Glomerular endothelial cell (primary cell): Measurements from ENCODE around the gene CCNI. TPM values are rescaled to one million over a fixed set of nuclear protein-coding genes. Genes with fewer than 3 reads are reported as not detected.
"Not testable (repeated sequence)": the region's sequence is repeated elsewhere in the genome, so short reads cannot be mapped to it uniquely, and the experiment has no call there.

Experiments used
- DNase-seq: peaks from one replicate; pipeline ENCODE4 v3.0.0-alpha.2; 2011; ENCODE audit warnings: low read depth, low spot score; ENCODE audit errors: extremely low read depth
- total RNA-seq: library from RNA; depleted of rRNA; stranded (reverse); fragments of >200 nt; gene quantifications from 2 replicates; pipeline ENCODE4 v1.2.3, GENCODE V29; 2015

CCNI gene
- total RNA-seq, 1 donor from 2014 or later = 172 TPM

DNA sequence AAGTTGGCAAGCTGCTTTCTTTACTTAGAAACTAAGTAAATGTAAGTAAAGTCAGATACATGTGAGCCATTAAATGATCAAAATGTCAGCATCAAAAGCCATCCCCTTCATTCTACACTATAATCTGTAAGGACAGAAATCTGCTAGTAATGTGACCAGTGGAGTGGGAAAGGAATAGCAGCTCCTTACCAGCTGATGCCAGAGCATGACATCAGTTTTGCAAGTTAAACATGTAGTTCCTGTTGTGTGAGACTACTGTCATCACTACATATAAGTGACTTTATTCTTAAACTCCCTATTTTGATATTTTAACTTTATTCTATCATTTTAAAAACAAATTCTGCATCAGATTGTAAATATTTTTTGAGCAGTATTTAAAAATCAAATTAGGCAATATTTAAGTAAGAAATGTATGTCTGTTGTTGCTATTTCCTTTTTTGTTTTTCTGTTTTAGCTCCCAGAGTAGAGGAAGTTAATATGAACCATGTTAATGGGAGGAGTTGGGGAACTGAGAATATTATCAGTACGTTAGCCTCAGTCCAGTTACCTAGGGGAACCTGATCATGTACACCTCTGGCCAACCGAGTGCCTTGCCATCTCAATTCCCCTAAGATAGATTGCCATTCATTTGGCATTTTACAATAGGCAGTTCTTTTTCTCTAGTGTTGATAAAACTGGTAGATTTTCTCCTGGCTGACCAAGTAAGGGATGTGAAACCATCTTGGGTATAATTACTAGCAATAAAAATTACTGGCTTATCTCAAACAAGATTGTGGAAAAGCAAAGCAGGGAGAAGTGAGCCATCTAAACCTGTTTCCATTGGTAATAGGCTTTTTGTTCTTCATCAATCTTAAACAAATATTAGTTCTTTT is 34.7 kb downstream of the CCNI start:
- no peak for DNase-seq

DNA sequence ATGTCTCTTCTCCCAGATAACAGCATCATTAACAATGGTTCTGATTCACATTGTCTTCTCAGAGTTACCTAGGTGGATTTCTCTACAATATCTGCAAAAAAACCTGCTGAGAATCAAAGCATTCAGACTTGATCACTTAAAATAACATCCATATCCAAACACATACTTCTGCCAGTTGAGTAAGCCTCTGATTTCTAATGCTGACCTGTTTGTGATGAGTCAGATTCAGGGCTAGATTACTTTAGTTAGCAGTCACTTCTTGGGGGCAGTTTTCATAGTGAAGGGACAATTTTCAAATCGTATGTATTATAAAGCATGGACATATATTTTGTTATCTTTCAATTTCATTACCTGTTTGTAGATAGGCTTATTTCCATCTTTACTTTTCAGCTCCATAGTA is 35.5 kb downstream of the CCNI start:
- DNase-seq = no peak

DNA sequence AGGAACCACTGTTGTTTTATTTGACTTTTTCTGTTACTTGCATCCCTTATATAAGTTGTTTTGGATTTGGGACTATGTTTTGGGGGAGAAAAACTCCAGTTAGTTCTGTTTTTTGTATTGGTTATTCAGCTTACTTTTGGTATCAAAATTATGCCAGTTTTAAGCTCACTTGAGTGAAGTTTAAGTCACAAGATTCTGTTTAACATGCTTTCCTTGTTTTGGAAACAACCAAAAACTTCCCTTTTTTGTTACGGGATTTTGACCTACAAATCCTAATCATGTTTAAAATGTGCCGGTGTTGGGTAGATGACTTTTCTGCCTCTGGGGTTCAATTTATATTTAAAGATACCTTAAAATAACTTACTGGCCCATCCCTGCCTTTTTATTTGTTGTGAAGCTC is 36.0 kb downstream of the CCNI start:
- DNase-seq = no peak

DNA sequence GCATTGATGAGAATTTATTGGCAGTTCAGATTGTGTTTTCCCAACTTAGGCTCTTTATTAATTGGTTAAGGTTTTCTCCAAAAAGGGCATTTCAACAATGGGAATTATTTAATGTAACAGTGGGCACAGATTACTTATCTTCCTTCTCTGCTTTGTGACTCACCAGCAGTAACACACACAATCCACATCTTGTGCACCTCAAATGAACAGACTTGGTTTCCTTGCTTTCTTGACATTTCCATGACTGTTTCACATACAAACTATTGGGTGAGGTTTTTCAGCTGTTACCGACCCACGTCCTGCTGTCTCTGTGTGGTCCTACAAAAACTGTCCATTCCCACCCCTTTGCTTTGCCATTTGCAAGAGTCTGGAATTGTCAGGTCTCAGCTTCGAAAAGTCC is 38.1 kb downstream of the CCNI start:
- DNase-seq = no peak

DNA sequence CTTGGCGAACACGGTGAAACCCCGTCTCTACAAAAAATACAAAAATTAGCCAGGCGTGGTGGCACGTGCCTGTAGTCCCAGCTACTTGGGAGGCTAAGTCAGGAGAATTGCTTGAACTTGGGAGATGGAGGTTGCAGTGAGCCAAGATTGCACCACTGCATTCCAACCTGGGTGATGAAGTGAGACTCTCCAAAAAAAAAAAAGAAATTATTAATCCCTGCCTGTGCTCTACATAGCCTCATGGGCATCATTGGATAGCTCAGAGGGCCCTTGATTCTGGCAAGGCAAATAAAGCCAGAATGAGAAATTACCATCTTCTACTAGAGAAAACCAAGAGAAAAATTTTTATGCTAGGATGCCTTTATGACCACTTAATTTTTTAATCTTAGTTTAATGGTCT is 38.6 kb downstream of the CCNI start:
- not testable (repeated sequence) for DNase-seq

DNA sequence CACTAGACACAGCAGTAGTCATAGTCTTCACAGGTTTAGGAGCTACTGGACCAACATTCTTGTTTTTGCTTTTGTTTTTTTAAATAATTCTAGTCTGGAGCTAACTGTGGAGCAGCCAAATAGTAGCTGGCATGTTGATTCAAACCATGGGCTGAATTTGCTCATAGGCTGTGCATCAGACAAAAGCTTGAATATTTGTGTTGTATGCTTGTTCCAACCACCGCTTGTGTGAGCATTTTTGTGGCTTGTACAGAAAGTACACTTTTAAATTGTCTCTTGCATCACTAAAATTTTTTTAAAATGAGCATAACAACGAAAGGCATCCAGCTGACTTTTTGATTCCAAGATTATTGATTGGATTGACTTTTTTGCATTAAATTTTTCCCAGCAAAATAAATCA is 39.6 kb downstream of the CCNI start:
- no peak for DNase-seq

DNA sequence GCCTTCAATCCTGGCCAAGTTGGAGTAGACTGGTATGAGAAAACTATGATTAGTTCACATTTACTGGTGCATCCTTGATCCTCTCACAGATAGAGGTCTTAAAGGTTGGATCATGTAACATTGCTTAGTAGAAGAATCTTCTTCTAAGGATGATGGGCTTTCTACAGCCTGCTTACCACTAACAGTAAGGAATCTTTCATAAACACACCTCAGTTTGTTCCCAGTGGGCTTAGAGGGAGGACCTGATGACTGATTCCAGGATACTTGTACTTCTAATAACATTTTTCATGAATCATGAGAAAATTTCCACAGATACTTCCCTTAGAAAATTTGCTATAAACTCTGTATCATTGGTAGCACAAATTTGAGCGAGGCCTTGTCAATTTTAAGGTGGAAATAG is 40.6 kb downstream of the CCNI start:
- no peak for DNase-seq

DNA sequence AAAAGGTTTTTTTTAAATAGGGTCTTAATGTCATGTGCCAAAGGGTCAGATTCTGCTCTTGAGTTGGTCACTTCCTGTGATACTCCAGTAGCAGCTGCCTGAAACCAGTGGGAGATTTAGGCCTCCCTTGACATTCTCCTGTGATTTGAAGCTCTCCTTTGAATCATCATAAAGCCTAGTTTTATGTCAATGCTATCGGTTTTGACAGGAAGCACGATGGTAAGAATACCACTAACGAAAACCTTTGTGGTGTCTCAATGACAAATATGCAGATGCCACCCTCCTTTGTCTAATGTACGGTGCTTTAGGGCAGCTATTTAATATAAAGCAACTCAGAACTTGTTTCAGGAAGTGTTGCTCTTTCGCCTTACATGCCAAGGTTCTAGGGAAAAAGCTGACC is 44.2 kb downstream of the CCNI start:
- no peak for DNase-seq

DNA sequence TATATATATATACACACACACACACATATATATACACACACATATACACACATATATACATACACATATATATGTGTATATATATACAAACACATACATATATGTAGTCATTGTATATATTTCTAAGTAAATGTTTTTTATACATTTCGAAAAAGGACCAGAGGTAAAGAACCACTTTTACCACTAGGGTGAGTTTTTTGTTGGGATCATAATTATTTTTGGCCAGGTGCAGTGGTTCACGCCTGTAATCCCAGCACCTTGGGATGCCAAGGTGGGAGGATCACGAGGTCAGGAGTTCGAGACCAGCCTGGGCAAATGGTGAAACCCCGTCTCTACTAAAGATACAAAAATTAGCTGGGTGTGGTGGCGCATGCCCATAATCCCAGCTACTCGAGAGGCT is 46.0 kb downstream of the CCNI start:
- DNase-seq = not testable (repeated sequence)

DNA sequence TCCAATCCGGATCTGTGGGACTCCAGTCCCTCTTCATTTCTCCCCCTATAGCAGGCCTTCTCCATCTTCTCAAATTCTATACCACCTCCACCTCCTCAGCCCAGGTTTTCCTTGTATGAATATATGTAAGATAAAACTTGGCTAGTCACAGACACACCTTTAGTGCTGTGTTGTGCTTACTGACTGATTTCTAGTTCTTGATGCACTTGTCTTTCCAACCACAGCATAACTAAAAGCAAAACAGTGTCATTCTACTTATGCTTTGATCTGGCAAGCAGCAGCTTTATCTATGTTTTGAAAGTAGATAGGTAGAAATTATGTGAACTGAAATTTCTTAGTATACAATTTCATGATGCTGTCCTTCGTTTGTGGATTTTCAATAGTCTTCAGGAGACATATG is 47.5 kb downstream of the CCNI start:
- DNase-seq = no peak

DNA sequence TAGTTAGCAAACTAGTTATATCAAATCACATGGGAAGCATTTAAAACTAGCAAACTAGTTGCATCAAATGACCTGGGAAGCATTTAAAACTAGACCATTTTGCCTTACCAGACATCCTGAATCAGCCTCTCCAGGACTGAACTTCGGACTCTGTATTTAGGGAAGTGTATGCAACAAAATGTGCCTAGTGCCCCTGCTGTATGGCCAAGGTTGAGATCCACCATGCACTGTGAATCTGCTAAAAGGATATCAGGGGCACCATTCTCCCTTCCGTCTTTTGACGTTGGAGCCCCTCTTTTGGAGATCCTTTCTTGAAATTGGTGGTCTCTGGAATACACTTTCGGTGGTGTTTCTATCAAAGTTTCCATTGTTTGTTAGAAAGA is 49.5 kb downstream of the CCNI start:
- no peak for DNase-seq

DNA sequence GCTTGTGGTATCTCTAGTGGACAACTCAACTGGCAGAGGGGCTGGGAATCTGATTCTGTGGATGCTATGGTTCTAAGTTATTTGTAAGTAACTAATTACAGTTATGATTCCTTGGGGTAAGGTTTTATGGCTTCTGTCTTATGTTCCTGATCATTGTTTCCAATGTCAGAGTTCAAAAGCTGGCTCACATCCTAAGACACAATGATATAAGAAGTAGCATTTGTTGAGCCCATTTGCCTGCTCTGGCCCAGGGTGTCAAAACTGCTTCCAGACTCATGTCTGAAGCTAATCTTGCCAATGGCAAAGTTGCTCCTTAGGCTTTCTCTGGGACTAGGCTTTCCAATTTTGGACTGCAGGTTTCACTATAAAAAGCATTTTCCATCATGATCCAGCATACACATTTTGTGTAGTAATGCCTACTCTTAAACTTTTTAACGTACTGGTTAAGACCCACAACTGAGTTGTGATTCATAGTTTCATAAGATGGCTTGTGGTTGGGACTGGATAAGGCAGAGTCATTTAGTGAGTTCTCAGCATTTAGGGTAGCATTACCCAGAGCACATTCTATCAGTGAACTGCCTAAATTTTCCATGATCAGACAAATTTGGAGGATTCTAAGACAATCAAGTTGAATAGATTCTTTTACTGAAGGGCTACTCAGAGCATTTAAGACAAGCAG is 50.0 kb downstream of the CCNI start:
- DNase-seq = no peak

DNA sequence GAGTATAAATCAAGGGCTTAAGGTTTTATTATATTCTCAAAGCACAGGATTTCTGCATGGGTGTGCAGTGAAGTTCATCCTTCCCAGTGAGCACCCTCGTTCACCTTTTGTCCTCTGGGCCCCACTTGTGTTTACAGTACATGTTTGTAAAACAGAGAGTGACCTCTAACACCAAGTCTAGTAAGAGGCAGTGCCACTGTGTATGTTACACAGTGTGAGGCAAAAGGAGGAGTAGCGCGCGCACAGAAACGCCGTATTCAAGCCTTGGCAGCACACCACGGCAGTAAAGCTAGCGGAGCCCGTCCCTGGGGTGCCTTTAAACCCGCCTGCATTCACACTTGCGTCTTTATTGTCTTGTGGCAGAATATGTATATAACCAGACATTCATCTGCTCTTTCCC is 51.9 kb downstream of the CCNI start:
- no peak for DNase-seq

DNA sequence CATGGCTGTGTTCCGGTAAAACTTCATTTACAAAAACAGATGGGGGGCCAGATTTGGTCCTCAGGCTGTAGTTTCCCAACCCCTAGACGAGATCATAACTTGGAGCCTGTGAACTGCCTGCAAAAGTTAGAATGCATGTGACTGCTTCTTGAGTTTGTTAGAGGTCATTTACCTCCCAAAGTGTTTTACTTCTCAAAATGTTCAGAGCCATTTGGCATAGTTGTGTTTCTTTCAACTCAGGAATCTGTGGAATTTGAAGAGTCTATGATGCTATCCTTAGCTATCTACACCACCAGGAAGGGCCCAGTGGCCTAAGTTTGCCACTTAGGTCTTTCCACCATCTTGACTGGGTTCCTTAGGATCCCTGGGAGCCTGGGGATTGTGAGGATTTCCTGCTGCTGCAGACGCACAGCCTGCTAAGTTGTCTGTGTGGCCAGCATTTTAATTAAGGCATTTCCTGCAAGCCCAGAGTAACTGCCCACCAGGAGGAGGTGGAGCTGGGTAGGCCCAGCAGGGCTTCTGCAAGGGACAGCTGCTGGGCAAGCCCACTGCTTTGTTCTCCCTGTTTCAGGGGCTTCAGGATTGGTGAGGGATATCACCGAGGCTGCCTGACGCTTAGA is 53.1 kb downstream of the CCNI start:
- DNase-seq = no peak

DNA sequence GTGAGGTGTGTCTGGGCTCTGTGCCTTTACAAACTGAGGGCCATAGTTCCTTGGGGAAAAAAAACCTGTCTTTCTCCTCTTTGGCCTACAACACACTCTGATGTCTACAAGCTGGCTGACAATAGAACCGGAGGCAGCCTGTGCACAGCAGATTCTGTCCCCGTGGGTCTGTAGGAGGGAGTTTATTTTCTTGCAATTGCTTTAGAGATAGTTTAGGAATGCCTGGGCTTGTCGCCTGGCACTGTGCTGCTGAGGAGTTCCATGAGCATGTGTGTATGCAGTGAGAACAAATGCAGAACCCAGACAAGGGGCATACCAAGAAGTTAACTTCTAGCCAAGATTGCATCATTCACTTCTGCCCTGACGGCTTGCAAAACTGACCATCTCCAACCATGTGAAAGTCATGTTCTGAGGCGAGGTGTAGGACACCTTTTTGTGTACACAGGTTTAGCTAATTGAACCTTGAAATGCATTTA is 54.1 kb downstream of the CCNI start:
- no peak for DNase-seq

DNA sequence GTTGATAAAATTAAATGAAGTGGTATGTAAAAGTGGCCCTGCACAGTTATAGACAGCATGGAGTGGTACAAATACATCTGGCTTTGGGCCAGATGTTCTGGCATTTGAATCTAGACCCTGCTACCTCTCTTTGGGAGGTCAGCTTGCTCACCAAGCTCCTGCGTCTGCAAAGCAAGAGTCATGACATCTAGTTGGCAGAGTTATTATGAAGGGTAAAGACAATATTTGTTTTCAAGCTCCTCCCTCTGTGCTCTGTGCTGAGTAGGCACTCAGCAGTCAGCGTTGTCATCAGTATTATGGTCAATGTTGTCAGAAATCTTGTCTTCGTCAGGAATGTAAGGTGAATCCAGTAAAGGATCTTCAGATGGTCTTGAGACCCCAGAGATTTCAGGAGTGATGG is 55.8 kb downstream of the CCNI start:
- no peak for DNase-seq

DNA sequence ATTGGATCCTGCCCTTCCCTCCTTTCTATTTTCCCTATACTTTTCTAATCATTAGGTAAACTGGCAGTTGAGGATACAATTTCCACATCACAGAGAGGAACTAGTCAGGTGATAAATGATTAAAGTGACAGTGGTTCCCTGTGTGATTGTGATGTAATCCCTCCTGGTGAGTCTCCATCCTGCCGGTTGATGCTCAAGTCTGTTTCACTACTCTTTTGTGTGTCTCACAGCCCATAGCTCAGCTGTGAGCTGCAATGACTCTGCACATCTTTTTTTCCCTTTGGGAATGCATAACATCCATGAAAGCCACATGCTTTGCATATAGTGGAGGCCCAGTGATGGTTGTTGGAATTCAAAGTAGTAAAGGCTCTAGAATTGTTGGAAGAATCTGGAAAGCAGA is 60.4 kb downstream of the CCNI start:
- no peak for DNase-seq

DNA sequence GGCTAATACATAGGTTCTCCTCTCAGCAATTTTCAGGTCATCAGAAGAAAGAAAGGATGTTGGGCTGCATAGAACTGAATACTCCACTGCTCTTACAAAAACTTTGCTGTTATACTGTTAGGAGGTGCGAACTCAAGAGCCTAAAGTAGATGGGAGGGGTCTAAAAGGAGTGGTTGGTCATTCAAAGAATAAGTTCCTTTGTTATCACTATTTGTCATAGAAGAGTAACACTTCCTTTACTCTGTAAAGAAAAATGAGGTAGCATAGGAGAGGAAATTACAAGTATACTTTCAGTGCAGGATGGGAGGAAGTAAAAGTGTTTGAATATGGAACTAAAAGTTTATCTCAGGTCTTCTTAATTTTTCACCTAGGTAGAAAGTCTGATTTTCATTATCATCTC is 61.5 kb downstream of the CCNI start:
- DNase-seq = no peak

DNA sequence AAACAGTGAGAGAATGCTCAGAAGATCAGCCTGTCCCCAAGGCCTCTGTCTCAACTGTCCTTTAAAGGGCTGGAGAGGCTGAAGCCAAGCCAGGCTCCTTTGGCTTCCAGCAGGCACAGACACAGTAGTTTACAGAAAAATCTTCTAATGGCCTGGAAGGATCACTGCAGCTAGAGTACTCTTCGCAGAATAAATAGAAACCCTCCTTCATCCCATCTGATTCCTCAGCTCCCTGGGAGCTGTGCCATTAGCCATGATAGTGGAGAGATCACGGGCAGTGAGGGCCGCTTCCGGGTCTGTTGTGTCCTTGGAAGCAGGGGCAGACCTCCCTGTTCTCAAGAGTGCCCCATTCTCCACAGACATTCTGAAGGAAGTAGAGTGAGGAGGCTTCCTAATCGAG is 63.1 kb downstream of the CCNI start:
- DNase-seq = no peak

DNA sequence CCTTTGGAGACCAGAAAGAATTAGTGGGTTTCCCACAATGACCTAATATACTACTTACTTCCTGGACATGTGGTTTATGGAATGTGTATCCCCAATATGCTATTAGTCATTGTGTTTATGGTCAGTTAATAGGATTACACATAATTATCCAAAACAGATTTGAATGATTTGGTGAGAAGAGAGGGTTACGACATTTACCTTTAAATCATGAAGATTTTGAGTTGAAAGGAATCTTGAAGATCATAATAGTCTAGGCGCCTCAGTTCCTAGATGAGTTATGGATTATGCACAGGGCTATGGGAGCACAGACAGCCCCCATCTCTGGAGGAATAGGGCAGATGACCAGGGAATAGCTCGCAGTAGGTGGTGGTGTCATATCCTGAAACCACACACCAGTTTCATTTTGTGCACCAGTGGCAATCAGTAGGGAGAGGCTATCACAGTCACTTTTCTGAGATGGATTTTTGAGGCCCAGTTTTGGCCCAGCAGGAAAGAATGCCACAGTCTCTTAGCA is 64.9 kb downstream of the CCNI start:
- DNase-seq = peak; percentile 72

DNA sequence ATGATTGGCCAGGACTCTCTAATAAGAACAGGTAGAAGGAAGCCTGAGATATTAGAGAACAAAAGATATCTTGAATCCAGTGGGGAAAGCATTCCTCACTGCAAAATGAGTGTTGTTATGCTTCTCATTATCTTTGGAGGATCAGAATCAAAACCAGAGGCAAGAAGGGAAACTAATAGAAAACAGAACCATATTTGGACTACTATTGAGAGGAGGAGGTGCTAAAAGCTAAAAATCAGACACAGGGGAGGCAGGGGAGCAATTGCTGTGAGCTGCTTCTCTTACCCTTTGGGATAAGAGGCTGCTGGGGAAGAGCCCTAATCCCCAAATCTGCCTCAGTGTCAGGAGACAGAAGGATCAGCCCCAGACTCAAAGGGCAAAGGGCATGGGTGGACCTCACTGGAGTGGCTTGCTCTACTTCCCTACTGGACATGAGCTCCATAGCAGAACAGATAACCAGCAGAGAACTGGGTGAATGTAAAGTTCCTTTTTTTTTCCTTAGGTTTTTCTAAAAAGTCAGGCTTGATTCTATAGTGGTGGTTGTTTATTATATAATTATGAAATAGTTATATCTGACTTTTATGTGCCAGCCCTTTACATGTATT is 66.2 kb downstream of the CCNI start:
- DNase-seq = no peak
